ENCODE data around the gene ZNF425.
A peak's percentile ranks its signal among the peaks of the same experiment; 100 is the strongest.

ZNF425 gene

DNA sequence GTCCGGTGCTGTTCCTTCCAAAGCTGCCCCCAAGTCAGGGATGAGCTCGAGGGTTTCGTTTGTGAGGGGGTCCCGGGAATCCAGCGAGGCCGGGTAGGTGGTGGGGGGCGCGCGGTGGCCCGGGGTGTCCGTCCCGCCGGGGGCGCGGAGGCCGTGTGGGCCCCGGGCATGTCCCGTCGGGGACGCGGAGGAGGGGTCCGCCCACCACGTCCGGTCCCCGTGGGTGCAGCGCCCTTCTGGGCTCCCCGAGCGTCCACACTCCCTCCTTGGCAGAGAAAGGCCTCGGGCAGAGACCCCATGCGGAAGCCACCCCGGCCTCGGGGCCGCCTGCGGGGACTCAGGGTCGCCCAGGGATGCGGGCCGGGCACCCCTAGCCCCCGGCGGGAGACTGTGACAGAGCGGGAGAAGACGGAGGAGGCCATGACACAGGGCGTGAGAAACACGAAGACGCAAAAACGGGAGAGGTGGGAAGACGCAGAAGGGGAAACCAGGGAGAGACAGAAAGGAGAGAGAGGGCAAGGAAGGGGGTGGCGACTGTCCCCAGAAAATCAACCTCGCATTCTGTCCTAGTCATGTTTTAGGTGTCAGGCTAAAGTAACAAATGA is 640 bp upstream of the ZNF425 start:
- peak overlapping the region; percentile 69 for H2AK5ac ChIP-seq (ENCODE audit: low read length)
- peak overlapping the region; percentile 92 for H3K18ac ChIP-seq (ENCODE audit: low read length)
- no peaks in the 10 kb centered on the region for H3K27me3 ChIP-seq (ENCODE audit: insufficient read depth, low read length)
- H3K4ac ChIP-seq (ENCODE audit: low read depth, low read length), result peak overlapping the region; percentile 81
- H2BK5ac ChIP-seq (ENCODE audit: low read depth, low read length, poor library complexity), result peak overlapping the region; percentile 81
- whole genome bisulfite sequencing (ENCODE audit: extremely low coverage, insufficient coverage, insufficient read length), result no CpG with 5 or more reads among the region's 48 CpGs
- H3K4me2 ChIP-seq (ENCODE audit: low read length), result peak overlapping the region; percentile 99
- H2BK12ac ChIP-seq (ENCODE audit: low read length), result no peak overlapping the region
- peak overlapping the region; percentile 89 for H4K8ac ChIP-seq (ENCODE audit: low read depth, low read length)
- peak overlapping the region; percentile 93 for H4K91ac ChIP-seq (ENCODE audit: low read depth, low read length)
- H2AFZ ChIP-seq (ENCODE audit: insufficient read depth, low read length, poor library complexity), result peak overlapping the region; percentile 76
- peak overlapping the region; percentile 79 for H2BK120ac ChIP-seq (ENCODE audit: insufficient read depth, low read length, poor library complexity)
- DNase-seq, result peak in 1 of 2 donors; percentile 30
- H3K9me3 ChIP-seq (ENCODE audit: insufficient read depth, low read depth, low read length), result peaks cover 10% of the 10 kb centered on the region
- peaks cover 7 to 9% of the 10 kb centered on the region in 2 experiments for H3K36me3 ChIP-seq (ENCODE audit: control insufficient read depth in 1 of 2, insufficient read depth in 2 of 2, low read length in 2 of 2)
- H4K12ac ChIP-seq (ENCODE audit: low read depth, low read length), result peak overlapping the region; percentile 91
- peak overlapping the region; percentile 92 for H3K9ac ChIP-seq (ENCODE audit: low read length)
- peak overlapping the region; percentile 86 for H3K27ac ChIP-seq (ENCODE audit: low read depth, low read length)
- H3K14ac ChIP-seq (ENCODE audit: low read length), result peak overlapping the region; percentile 81
- H3K23ac ChIP-seq (ENCODE audit: low read length), result peak overlapping the region; percentile 60
- peaks cover 22% of the 10 kb centered on the region for H3K79me1 ChIP-seq (ENCODE audit: low read length)
- peaks cover 18% of the 10 kb centered on the region for H3K79me2 ChIP-seq (ENCODE audit: control insufficient read depth, insufficient read depth, low read length, poor library complexity)
- no peaks in the 10 kb centered on the region for H3K4me1 ChIP-seq (ENCODE audit: control insufficient read depth in 1 of 2, insufficient read depth in 2 of 2, low read length in 2 of 2)
- peak overlapping the region; percentile 93 for H3K4me3 ChIP-seq (ENCODE audit: low read depth, low read length)

DNA sequence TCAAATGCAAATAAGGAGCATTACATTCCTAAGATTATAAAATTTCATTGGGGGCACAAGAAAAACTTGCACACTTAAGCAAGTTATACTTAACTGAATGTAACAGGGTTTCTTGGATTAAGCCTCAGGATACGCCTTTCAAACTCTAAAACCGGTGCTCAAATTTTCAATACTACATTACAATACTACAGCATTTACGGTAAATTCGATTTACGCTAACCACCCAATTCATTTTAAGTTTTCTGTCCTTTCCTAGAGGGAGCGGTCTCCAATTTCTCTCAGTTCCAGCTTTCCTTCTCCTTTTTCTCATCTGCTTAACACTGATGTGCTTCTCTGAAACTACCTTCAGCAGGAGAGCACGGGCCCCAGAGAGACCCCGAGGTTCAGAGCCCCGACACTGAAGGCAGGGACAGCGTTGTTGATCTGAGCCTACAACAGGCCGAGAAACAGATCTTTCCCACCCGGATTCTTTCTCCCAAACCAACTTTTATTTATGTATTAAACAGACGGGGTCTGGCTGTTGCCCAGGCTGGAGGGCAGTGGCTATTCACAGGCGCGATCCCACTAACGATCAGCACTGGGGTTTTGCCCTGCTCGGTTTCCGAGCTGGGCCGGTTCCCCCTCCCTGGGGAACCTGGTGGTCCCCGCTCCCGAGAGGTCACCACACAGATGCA is 798 bp downstream of the ZNF425 start:
- peak overlapping the region; percentile 95 for H4K91ac ChIP-seq (ENCODE audit: low read depth, low read length)
- peak overlapping the region; percentile 81 for H3K4me2 ChIP-seq (ENCODE audit: low read length)
- H3K9me3 ChIP-seq (ENCODE audit: insufficient read depth, low read depth, low read length), result peaks cover 3% of the 10 kb centered on the region
- H2BK5ac ChIP-seq (ENCODE audit: low read depth, low read length, poor library complexity), result peak overlapping the region; percentile 85
- no peaks in the 10 kb centered on the region for H3K4me1 ChIP-seq (ENCODE audit: control insufficient read depth in 1 of 2, insufficient read depth in 2 of 2, low read length in 2 of 2)
- H3K79me2 ChIP-seq (ENCODE audit: control insufficient read depth, insufficient read depth, low read length, poor library complexity), result peaks cover 18% of the 10 kb centered on the region
- H2AK5ac ChIP-seq (ENCODE audit: low read length), result peak overlapping the region; percentile 86
- no CpG with 5 or more reads among the region's 21 CpGs for WGBS (ENCODE audit: extremely low coverage, insufficient coverage, insufficient read length)
- H3K14ac ChIP-seq (ENCODE audit: low read length), result peak overlapping the region; percentile 96
- no peak for DNase-seq
- peak overlapping the region; percentile 84 for H2BK120ac ChIP-seq (ENCODE audit: insufficient read depth, low read length, poor library complexity)
- peak overlapping the region; percentile 95 for H3K18ac ChIP-seq (ENCODE audit: low read length)
- H4K12ac ChIP-seq (ENCODE audit: low read depth, low read length), result peak overlapping the region; percentile 83
- H3K27me3 ChIP-seq (ENCODE audit: insufficient read depth, low read length), result no peaks in the 10 kb centered on the region
- H2AFZ ChIP-seq (ENCODE audit: insufficient read depth, low read length, poor library complexity), result peak overlapping the region; percentile 93
- H3K36me3 ChIP-seq (ENCODE audit: control insufficient read depth in 1 of 2, insufficient read depth in 2 of 2, low read length in 2 of 2), result peaks cover 3% of the 10 kb centered on the region in 2 experiments
- H4K8ac ChIP-seq (ENCODE audit: low read depth, low read length), result peak overlapping the region; percentile 94
- H3K4ac ChIP-seq (ENCODE audit: low read depth, low read length), result peak overlapping the region; percentile 98
- no peak overlapping the region for H3K23ac ChIP-seq (ENCODE audit: low read length)
- peak overlapping the region; percentile 99 for H3K9ac ChIP-seq (ENCODE audit: low read length)
- H3K4me3 ChIP-seq (ENCODE audit: low read depth, low read length), result peak overlapping the region; percentile 97
- H3K79me1 ChIP-seq (ENCODE audit: low read length), result peaks cover 22% of the 10 kb centered on the region
- H3K27ac ChIP-seq (ENCODE audit: low read depth, low read length), result peak overlapping the region; percentile 78
- H2BK12ac ChIP-seq (ENCODE audit: low read length), result no peak overlapping the region

DNA sequence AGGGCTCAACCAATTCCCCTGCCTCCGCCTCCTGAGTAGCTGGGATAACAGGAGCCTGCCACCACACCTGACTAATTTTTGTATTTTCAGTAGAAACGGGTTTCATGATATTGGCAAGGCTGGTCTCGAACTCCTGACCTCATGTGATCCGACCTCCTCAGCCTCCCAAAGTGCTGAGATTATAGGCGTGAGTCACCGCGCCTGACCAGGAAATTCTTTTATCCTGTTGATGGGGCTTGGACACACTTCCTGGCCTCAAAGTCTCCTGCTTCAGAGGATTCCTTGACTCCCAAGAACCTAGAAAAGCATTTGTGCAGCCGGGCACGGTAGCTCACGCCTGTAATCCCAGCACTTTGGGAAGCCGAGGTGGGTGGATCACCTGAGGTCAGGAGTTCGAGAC is 16.2 kb downstream of the ZNF425 start:
- H3K18ac ChIP-seq (ENCODE audit: low read length), result no peak overlapping the region
- no peak overlapping the region for H2BK5ac ChIP-seq (ENCODE audit: low read depth, low read length, poor library complexity)
- no peak overlapping the region for H3K4me2 ChIP-seq (ENCODE audit: low read length)
- H2BK120ac ChIP-seq (ENCODE audit: insufficient read depth, low read length, poor library complexity), result no peak overlapping the region
- no peak overlapping the region for H4K8ac ChIP-seq (ENCODE audit: low read depth, low read length)
- no peak overlapping the region for H3K4me3 ChIP-seq (ENCODE audit: low read depth, low read length)
- H3K14ac ChIP-seq (ENCODE audit: low read length), result no peak overlapping the region
- no peak overlapping the region for H2AK5ac ChIP-seq (ENCODE audit: low read length)
- H2AFZ ChIP-seq (ENCODE audit: insufficient read depth, low read length, poor library complexity), result no peak overlapping the region
- H3K4ac ChIP-seq (ENCODE audit: low read depth, low read length), result no peak overlapping the region
- H3K36me3 ChIP-seq (ENCODE audit: control insufficient read depth in 1 of 2, insufficient read depth in 2 of 2, low read length in 2 of 2), result peaks cover under 1 to 6% of the 10 kb centered on the region in 2 experiments
- no peak overlapping the region for H3K9ac ChIP-seq (ENCODE audit: low read length)
- no peak overlapping the region for H2BK12ac ChIP-seq (ENCODE audit: low read length)
- peaks cover 3% of the 10 kb centered on the region for H3K79me1 ChIP-seq (ENCODE audit: low read length)
- no peak overlapping the region for H3K23ac ChIP-seq (ENCODE audit: low read length)
- peaks cover 2% of the 10 kb centered on the region in 2 experiments for H3K4me1 ChIP-seq (ENCODE audit: control insufficient read depth in 1 of 2, insufficient read depth in 2 of 2, low read length in 2 of 2)
- no peak overlapping the region for H4K12ac ChIP-seq (ENCODE audit: low read depth, low read length)
- no CpG with 5 or more reads among the region's 12 CpGs for WGBS (ENCODE audit: extremely low coverage, insufficient coverage, insufficient read length)
- no peak for DNase-seq
- H3K27me3 ChIP-seq (ENCODE audit: insufficient read depth, low read length), result no peaks in the 10 kb centered on the region
- H3K9me3 ChIP-seq (ENCODE audit: insufficient read depth, low read depth, low read length), result no peaks in the 10 kb centered on the region
- no peaks in the 10 kb centered on the region for H3K79me2 ChIP-seq (ENCODE audit: control insufficient read depth, insufficient read depth, low read length, poor library complexity)
- peak overlapping the region; percentile 18 for H4K91ac ChIP-seq (ENCODE audit: low read depth, low read length)
- H3K27ac ChIP-seq (ENCODE audit: low read depth, low read length), result no peak overlapping the region

- H3K36me3 ChIP-seq (ENCODE audit: control insufficient read depth in 1 of 2, insufficient read depth in 2 of 2, low read length in 2 of 2), result peaks cover 15 to 18% of the 10 kb centered on the region in 2 experiments
- no CpG with 5 or more reads among the region's 25 CpGs for WGBS (ENCODE audit: extremely low coverage, insufficient coverage, insufficient read length)
- no peak overlapping the region for H3K4ac ChIP-seq (ENCODE audit: low read depth, low read length)
- no peak overlapping the region for H2AFZ ChIP-seq (ENCODE audit: insufficient read depth, low read length, poor library complexity)
- H3K27me3 ChIP-seq (ENCODE audit: insufficient read depth, low read length), result no peaks in the 10 kb centered on the region
- no peaks in the 10 kb centered on the region for H3K9me3 ChIP-seq (ENCODE audit: insufficient read depth, low read depth, low read length)
- H3K9ac ChIP-seq (ENCODE audit: low read length), result no peak overlapping the region
- H4K91ac ChIP-seq (ENCODE audit: low read depth, low read length), result no peak overlapping the region
- H2BK12ac ChIP-seq (ENCODE audit: low read length), result no peak overlapping the region
- no peak overlapping the region for H3K4me2 ChIP-seq (ENCODE audit: low read length)
- no peak overlapping the region for H2AK5ac ChIP-seq (ENCODE audit: low read length)
- no peaks in the 10 kb centered on the region for H3K79me1 ChIP-seq (ENCODE audit: low read length)
- no peak overlapping the region for H3K18ac ChIP-seq (ENCODE audit: low read length)
- no peak overlapping the region for H3K4me3 ChIP-seq (ENCODE audit: low read depth, low read length)
- H2BK120ac ChIP-seq (ENCODE audit: insufficient read depth, low read length, poor library complexity), result no peak overlapping the region
- no peak overlapping the region for H4K12ac ChIP-seq (ENCODE audit: low read depth, low read length)
- H4K8ac ChIP-seq (ENCODE audit: low read depth, low read length), result no peak overlapping the region
- H3K27ac ChIP-seq (ENCODE audit: low read depth, low read length), result no peak overlapping the region
- no peaks in the 10 kb centered on the region for H3K79me2 ChIP-seq (ENCODE audit: control insufficient read depth, insufficient read depth, low read length, poor library complexity)
- no peak overlapping the region for H3K14ac ChIP-seq (ENCODE audit: low read length)
- no peak overlapping the region for H2BK5ac ChIP-seq (ENCODE audit: low read depth, low read length, poor library complexity)
- H3K4me1 ChIP-seq (ENCODE audit: control insufficient read depth in 1 of 2, insufficient read depth in 2 of 2, low read length in 2 of 2), result no peaks in the 10 kb centered on the region
- DNase-seq, result no peak
- no peak overlapping the region for H3K23ac ChIP-seq (ENCODE audit: low read length)
Observed at GRCh38 chr7:149104749-149105148, 21.4 kb downstream of the ZNF425 start.

Measured in trophoblast cell (in vitro differentiated cells and primary cell).